ENCODE measurements around the gene CREB5. TPM values are rescaled to one million over a fixed set of nuclear protein-coding genes. Genes with fewer than 3 reads are reported as not detected.

The CREB5 gene
- total and polyA plus RNA-seq, 2 of the 8 experiments (the other 6 are each of a cell fraction or from before 2014, with no cell fraction given): 2.4 to 2.7 TPM

DNA sequence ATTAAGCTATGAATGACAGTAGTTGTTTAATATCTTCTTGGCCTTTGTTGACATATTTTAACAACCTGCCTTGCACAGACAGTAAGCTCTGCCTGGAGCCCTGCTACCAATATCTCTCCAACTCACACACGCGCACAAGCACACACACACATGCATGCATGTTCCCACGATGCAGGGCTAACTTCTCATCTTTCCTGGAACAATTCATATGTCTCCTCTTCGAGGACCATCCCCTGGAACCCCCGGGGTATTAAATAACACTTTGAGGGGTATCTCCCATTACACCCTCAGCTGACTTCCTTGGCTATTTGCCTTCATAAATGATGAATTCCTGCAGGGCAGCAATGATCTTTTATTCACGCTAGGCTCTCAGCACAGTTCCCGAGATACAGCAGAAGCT lies 287.8 kb downstream of the CREB5 start:
- no peak overlapping the region for H3K4me3 ChIP-seq (ENCODE audit: extremely low read depth in 1 of 4, insufficient read depth in 2 of 4, low read depth in 3 of 4, low read length in 4 of 4)
- no peak overlapping the region for H2BK5ac ChIP-seq (ENCODE audit: low read depth, low read length)
- no peak overlapping the region for H3K27ac ChIP-seq (ENCODE audit: low read depth, low read length)
- no peak overlapping the region for H2BK12ac ChIP-seq (ENCODE audit: low read depth, low read length)
- peaks cover 0 to 2% (median 0%) of the 10 kb centered on the region in 4 experiments; a peak in 2 of 7 replicates for H3K4me1 ChIP-seq (replicated peaks in 1 of 4; ENCODE audit: control insufficient read depth in 3 of 4, insufficient read depth in 4 of 4, low read length in 3 of 4)
- H4K20me1 ChIP-seq (replicated peaks in 1 of 2; ENCODE audit: control insufficient read depth in 1 of 2, insufficient read depth in 2 of 2, low read length in 2 of 2): no peaks in the 10 kb centered on the region
- no peak overlapping the region for H3K18ac ChIP-seq (ENCODE audit: extremely low read depth, low read length)
- no peak overlapping the region for H4K91ac ChIP-seq (replicated peaks; ENCODE audit: insufficient read length, low read length)
- 0 out of 2 replicates have a peak overlapping the region, but pooled peaks have one; percentile 57 for H2BK20ac ChIP-seq (ENCODE audit: low read length)
- no peak overlapping the region for H3K9ac ChIP-seq (replicated peaks in 1 of 4; ENCODE audit: extremely low read depth in 1 of 4, low read depth in 3 of 4, low read length in 3 of 4)
- no peak overlapping the region for H2AFZ ChIP-seq (ENCODE audit: low read length)
- H3K79me1 ChIP-seq (ENCODE audit: low read depth, low read length): no peaks in the 10 kb centered on the region
- H3K36me3 ChIP-seq (ENCODE audit: control insufficient read depth in 2 of 4, insufficient read depth in 4 of 4, low read length in 3 of 4): no peaks in the 10 kb centered on the region; a peak in 1 of 8 replicates
- CTCF ChIA-PET (ENCODE audit: partially characterized antibody): interaction anchor here (1.5 kb wide), 2 partner anchors 10 to 164 kb away, joined by 3 to 4 read pairs; no protein-coding TSS in a partner anchor
- no peaks in the 10 kb centered on the region for H3K9me3 ChIP-seq (ENCODE audit: insufficient read depth in 2 of 2, low read depth in 1 of 2, low read length in 1 of 2)
- H2BK15ac ChIP-seq (ENCODE audit: low read length): no peak overlapping the region
- H3K27me3 ChIP-seq (replicated peaks in 1 of 4; ENCODE audit: control insufficient read depth in 3 of 4, extremely low read depth in 1 of 4, insufficient read depth in 3 of 4, low read length in 3 of 4): no peaks in the 10 kb centered on the region
- DNase-seq (ENCODE audit: low read depth in 1 of 2, low spot score in 2 of 2) (no peak), FAIRE-seq (no peak)
- no peak overlapping the region for H3K4me2 ChIP-seq (ENCODE audit: insufficient read depth in 1 of 2, low read depth in 2 of 2, low read length in 2 of 2)
- H4K5ac ChIP-seq (ENCODE audit: insufficient read length, low read depth, low read length): no peak overlapping the region
- no peak overlapping the region for H3K23ac ChIP-seq (ENCODE audit: insufficient read length)
- no peak overlapping the region for H3K4ac ChIP-seq (replicated peaks; ENCODE audit: insufficient read length, low read depth, low read length)
- no peaks in the 10 kb centered on the region for H3K79me2 ChIP-seq (ENCODE audit: control insufficient read depth in 1 of 2, insufficient read depth in 2 of 2, low read length in 2 of 2)
- H3K56ac ChIP-seq (replicated peaks; ENCODE audit: insufficient read length, low read depth, low read length): no peak overlapping the region
- H2BK120ac ChIP-seq (replicated peaks; ENCODE audit: low read depth, low read length): no peak overlapping the region
- H4K8ac ChIP-seq (ENCODE audit: extremely low read depth, insufficient read depth, low read length): no peak overlapping the region
- 82% methylated on average over 7 of the region's 7 CpGs; no CpG with 5 or more reads in 1 of the 2 experiments for WGBS, 2 experiments (ENCODE audit: extremely low coverage in 1 of 2, insufficient coverage in 1 of 2, insufficient read length in 1 of 2, insufficient replicate concordance in 2 of 2, low coverage in 1 of 2, low lambda C conversion rate in 2 of 2, missing lambda C conversion rate in 1 of 2)
- POLR2A ChIA-PET (ENCODE audit: partially characterized antibody): interaction anchor here (0.9 to 1.2 kb wide), 2 partner anchors 13 to 56 kb away, joined by 3 to 4 read pairs; no protein-coding TSS in a partner anchor
- no peaks in the 10 kb centered on the region for H3K23me2 ChIP-seq (ENCODE audit: low read depth, low read length)
- H2AK5ac ChIP-seq (ENCODE audit: low read depth, low read length): no peak overlapping the region
- H3K14ac ChIP-seq (ENCODE audit: insufficient read length): no peak overlapping the region
- TF ChIP-seq BCL11A (IDR thresholded peaks at IDR 0.05; ENCODE audit: low read depth in 2 of 2, low read length in 2 of 2): no peak
- TF ChIP-seq TBP (IDR thresholded peaks at IDR 0.05; ENCODE audit: low read depth, low read length): no peak
- TF ChIP-seq POLR2AphosphoS5 (IDR thresholded peaks at IDR 0.05; ENCODE audit: low read depth, low read length): no peak
- TF ChIP-seq, protein P1, sequence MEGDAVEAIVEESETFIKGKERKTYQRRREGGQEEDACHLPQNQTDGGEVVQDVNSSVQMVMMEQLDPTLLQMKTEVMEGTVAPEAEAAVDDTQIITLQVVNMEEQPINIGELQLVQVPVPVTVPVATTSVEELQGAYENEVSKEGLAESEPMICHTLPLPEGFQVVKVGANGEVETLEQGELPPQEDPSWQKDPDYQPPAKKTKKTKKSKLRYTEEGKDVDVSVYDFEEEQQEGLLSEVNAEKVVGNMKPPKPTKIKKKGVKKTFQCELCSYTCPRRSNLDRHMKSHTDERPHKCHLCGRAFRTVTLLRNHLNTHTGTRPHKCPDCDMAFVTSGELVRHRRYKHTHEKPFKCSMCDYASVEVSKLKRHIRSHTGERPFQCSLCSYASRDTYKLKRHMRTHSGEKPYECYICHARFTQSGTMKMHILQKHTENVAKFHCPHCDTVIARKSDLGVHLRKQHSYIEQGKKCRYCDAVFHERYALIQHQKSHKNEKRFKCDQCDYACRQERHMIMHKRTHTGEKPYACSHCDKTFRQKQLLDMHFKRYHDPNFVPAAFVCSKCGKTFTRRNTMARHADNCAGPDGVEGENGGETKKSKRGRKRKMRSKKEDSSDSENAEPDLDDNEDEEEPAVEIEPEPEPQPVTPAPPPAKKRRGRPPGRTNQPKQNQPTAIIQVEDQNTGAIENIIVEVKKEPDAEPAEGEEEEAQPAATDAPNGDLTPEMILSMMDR (IDR thresholded peaks at IDR 0.05; ENCODE audit: control extremely low read depth in 1 of 3, insufficient read depth in 1 of 3, low read depth in 1 of 3, low read length in 3 of 3): no peak
- no peak for TF ChIP-seq ASH2L (IDR thresholded peaks at IDR 0.05; ENCODE audit: low read length)
- no peak for TF ChIP-seq JUND (IDR thresholded peaks at IDR 0.05; ENCODE audit: low read length)
- no peak for TF ChIP-seq KDM4A (IDR thresholded peaks at IDR 0.05; ENCODE audit: low read depth, low read length, severe bottlenecking)
- no peak for TF ChIP-seq HDAC2 (IDR thresholded peaks at IDR 0.05; ENCODE audit: borderline replicate concordance in 1 of 2, low read depth in 2 of 2, low read length in 2 of 2)
- no peak for TF ChIP-seq NANOG (IDR thresholded peaks at IDR 0.05; ENCODE audit: insufficient read depth, low read depth, low read length, poor library complexity, severe bottlenecking)
- TF ChIP-seq TAF7 (optimal IDR thresholded peaks at IDR 0.05; ENCODE audit: borderline replicate concordance, low read depth, low read length): no peak
- TF ChIP-seq PHF8 (conservative IDR thresholded peaks at IDR 0.05; ENCODE audit: low read depth, low read length): no peak
